CD14-positive monocyte (primary cell): ENCODE measurements around the gene ALKBH6. TPM values are rescaled to one million over a fixed set of nuclear protein-coding genes. Genes with fewer than 3 reads are reported as not detected.

Experiments
- DNase-seq, 3 donors: peaks; one replicate each; pipeline ENCODE4 v3.0.0-alpha.2; 2011 to 2022
- H2AFZ ChIP-seq: 2 replicates; pipeline ENCODE4 v1.6.0; 2012; ENCODE audit warnings: mild to moderate bottlenecking, low read depth, low read length, inconsistent platforms; ENCODE audit not compliant: insufficient read depth, poor library complexity, severe bottlenecking
- H3K27ac ChIP-seq, 2 donors: 1 replicate in 1 of 2; 2 replicates in 1 of 2; pipeline ENCODE4 v1.5.1; 2012 to 2013; ENCODE audit warnings: low read length in 2 of 2, control low read depth in 1 of 2, inconsistent platforms in 1 of 2, low read depth in 1 of 2, mild to moderate bottlenecking in 1 of 2
- H3K27me3 ChIP-seq, 2 donors: one replicate each; pipeline versions ENCODE4 v1.6.0 to v1.6.1; 2011 to 2013; ENCODE audit warnings: low read length in 2 of 2; ENCODE audit not compliant: control insufficient read depth in 2 of 2, insufficient read depth in 2 of 2
- H3K36me3 ChIP-seq, 2 donors: replicated peaks in 1 of 2; 1 replicate in 1 of 2; 2 replicates in 1 of 2; pipeline versions ENCODE4 v1.5.1 to v1.6.1; 2012 to 2013; ENCODE audit warnings: low read length in 2 of 2, control low read depth in 1 of 2, inconsistent platforms in 1 of 2, mild to moderate bottlenecking in 1 of 2; ENCODE audit not compliant: insufficient read depth in 2 of 2, control insufficient read depth in 1 of 2
- H3K4me1 ChIP-seq, 2 donors: 1 replicate in 1 of 2; 2 replicates in 1 of 2; pipeline versions ENCODE4 v1.5.1 to v1.6.1; 2012 to 2013; ENCODE audit warnings: low read length in 2 of 2, control low read depth in 1 of 2, inconsistent platforms in 1 of 2, mild to moderate bottlenecking in 1 of 2, moderate library complexity in 1 of 2; ENCODE audit not compliant: insufficient read depth in 2 of 2, control insufficient read depth in 1 of 2
- H3K4me2 ChIP-seq: replicated peaks from 2 replicates; pipeline ENCODE3; 2012; ENCODE audit warnings: low read length, moderate library complexity, mild to moderate bottlenecking; ENCODE audit not compliant: poor library complexity, severe bottlenecking; ENCODE audit errors: extremely low read depth
- H3K4me3 ChIP-seq, 3 experiments: fragments of 200-600 bp in 1 of 3; sonication (generic) in 1 of 3; replicated peaks in 1 of 3; 1 replicate in 2 of 3; 2 replicates in 1 of 3; pipeline ENCODE4 v1.5.1; 2011 to 2013; ENCODE audit warnings: low read length in 3 of 3, mild to moderate bottlenecking in 3 of 3, control low read depth in 2 of 3, low read depth in 2 of 3, inconsistent platforms in 1 of 3, moderate library complexity in 1 of 3
- H3K79me2 ChIP-seq: 2 replicates; pipeline ENCODE4 v1.6.0; 2012; ENCODE audit warnings: mild to moderate bottlenecking, control low read depth, inconsistent platforms, low read length, moderate library complexity; ENCODE audit not compliant: insufficient read depth
- H3K9ac ChIP-seq: 2 replicates; pipeline ENCODE4 v1.6.0; 2017; ENCODE audit warnings: low read length, mild to moderate bottlenecking; ENCODE audit not compliant: insufficient read depth, poor library complexity, severe bottlenecking
- H3K9me3 ChIP-seq, 2 donors: replicated peaks in 1 of 2; 1 replicate in 1 of 2; 2 replicates in 1 of 2; pipeline versions ENCODE4 v1.5.1 to v1.6.1; 2012 to 2013; ENCODE audit warnings: low read length in 2 of 2, control low read depth in 1 of 2; ENCODE audit not compliant: control insufficient read depth in 1 of 2, insufficient read depth in 1 of 2
- H4K20me1 ChIP-seq: 2 replicates; pipeline ENCODE4 v1.6.0; 2012; ENCODE audit warnings: mild to moderate bottlenecking, low read length, control low read depth, moderate library complexity; ENCODE audit not compliant: insufficient read depth
- H3K27ac Mint-ChIP-seq, 7 donors: one replicate each; pipeline ENCODE4 v1.8.0; 2020; ENCODE audit warnings: mild to moderate bottlenecking in 7 of 7, mixed read lengths in 7 of 7, moderate library complexity in 6 of 7, inconsistent platforms in 2 of 7
- H3K27me3 Mint-ChIP-seq, 3 donors: one replicate each; pipeline ENCODE4 v1.8.0; 2021 to 2022; ENCODE audit warnings: low read depth in 3 of 3, mild to moderate bottlenecking in 3 of 3, mixed read lengths in 3 of 3, moderate library complexity in 3 of 3, inconsistent platforms in 1 of 3
- H3K36me3 Mint-ChIP-seq, 2 donors: one replicate each; pipeline ENCODE4 v1.8.0; 2020; ENCODE audit warnings: mixed read lengths in 2 of 2, inconsistent platforms in 1 of 2, mild to moderate bottlenecking in 1 of 2
- H3K4me1 Mint-ChIP-seq: one replicate; pipeline ENCODE4 v1.8.0; 2020; ENCODE audit warnings: mild to moderate bottlenecking, mixed read lengths
- H3K4me3 Mint-ChIP-seq, 2 donors: one replicate each; pipeline ENCODE4 v1.8.0; 2020; ENCODE audit warnings: mild to moderate bottlenecking in 2 of 2, mixed read lengths in 2 of 2, moderate library complexity in 1 of 2
- H3K9me3 Mint-ChIP-seq, 7 donors: one replicate each; pipeline ENCODE4 v1.8.0; 2020 to 2022; ENCODE audit warnings: mixed read lengths in 7 of 7, mild to moderate bottlenecking in 6 of 7, moderate library complexity in 6 of 7, inconsistent platforms in 2 of 7
- CTCF ChIP-seq: fragments of 200-600 bp; IDR thresholded peaks from one replicate; pipeline ENCODE4 v1.8.0; 2022; ENCODE audit warnings: antibody characterized with exemption, mild to moderate bottlenecking
- WGBS: methylation state at CpG from one replicate; pipeline ENCODE4 v1.1.5; 2013; ENCODE audit warnings: missing lambda C conversion rate; ENCODE audit not compliant: insufficient coverage; 5-methylcytosine and 5-hydroxymethylcytosine counted together
- intact Hi-C, 2 donors: fragments of 100-400 bp; cut with micrococcal nuclease; formaldehyde crosslinking; loops; one replicate each; pipeline versions ENCODE4 v1.15.0 to v1.15.1; 2023
- polyA plus RNA-seq, 3 donors: library from polyadenylated mRNA; depleted of rRNA in 1 of 3; unstranded in 2 of 3; stranded (reverse) in 1 of 3; fragments of 300-500 nt in 2 of 3; fragments of >200 nt in 1 of 3; fragmentation: Illumina TruSeq in 2 of 3; gene quantifications; 1 replicate in 2 of 3; 2 replicates in 1 of 3; pipeline ENCODE4 v1.2.3, GENCODE V29; 2012 to 2021

The ALKBH6 gene
- polyA plus RNA-seq, 3 donors: 13.1 to 29.3 (median 16.1) TPM

- no peaks in the 10 kb centered on the region for H3K36me3 ChIP-seq
- peak overlapping the region; percentile 33 to 76 (median 40) for H3K4me3 ChIP-seq
- intact Hi-C loops: no loop called here
- no peak overlapping the region for H3K27ac ChIP-seq
- H3K36me3 Mint-ChIP-seq: no peaks in the 10 kb centered on the region
- peak overlapping the region; percentile 79 for H3K4me2 ChIP-seq
- peaks cover 11 to 29% (median 25%) of the 10 kb centered on the region in 3 donors for H3K27me3 Mint-ChIP-seq
- peaks cover 0 to 3% of the 10 kb centered on the region in 2 donors for H3K27me3 ChIP-seq
- no peaks in the 10 kb centered on the region for H3K9me3 ChIP-seq
- H3K27ac Mint-ChIP-seq: peak overlapping the region in 1 of 7 donors; percentile 70
- peak overlapping the region; percentile 86 for H2AFZ ChIP-seq
- H3K4me1 Mint-ChIP-seq: peaks cover 17% of the 10 kb centered on the region
- H3K79me2 ChIP-seq: no peaks in the 10 kb centered on the region
- DNase-seq: no peak
- no peaks in the 10 kb centered on the region for H4K20me1 ChIP-seq
- WGBS: 17% methylated on average over 1 of the region's 8 CpGs
- peaks cover 13 to 16% of the 10 kb centered on the region in 2 donors for H3K4me1 ChIP-seq
- peak overlapping the region; percentile 57 for H3K9ac ChIP-seq
- peak overlapping the region; percentile 93 for H3K4me3 Mint-ChIP-seq
- H3K9me3 Mint-ChIP-seq: peaks cover 3 to 11% (median 7%) of the 10 kb centered on the region in 7 donors
- no peak for TF ChIP-seq CTCF
These were observed 26.5 kb downstream of the ALKBH6 start for GRCh38 chr19:35987571-35987896.

GRCh38 chr19:35986664-35987570, 27.1 kb downstream of the ALKBH6 start:
- Histone ChIP-seq H3K9ac (peak overlapping the region; percentile 57), H3K4me2 (peak overlapping the region; percentile 79), H3K9me3 (no peaks in the 10 kb centered on the region), H4K20me1 (no peaks in the 10 kb centered on the region), H3K36me3 (no peaks in the 10 kb centered on the region), H3K27me3 (peaks cover 0 to 3% of the 10 kb centered on the region in 2 donors), H3K27ac (no peak overlapping the region), H3K4me1 (peaks cover 13 to 16% of the 10 kb centered on the region in 2 donors), H3K79me2 (no peaks in the 10 kb centered on the region), H2AFZ (peak overlapping the region; percentile 86), H3K4me3 (peak overlapping the region; percentile 33 to 76 (median 40))
- no peak for TF ChIP-seq CTCF
- intact Hi-C loops: no loop called here
- Mint-ChIP-seq H3K27me3 (peaks cover 15 to 29% (median 26%) of the 10 kb centered on the region in 3 donors), H3K36me3 (no peaks in the 10 kb centered on the region), H3K4me1 (peaks cover 17% of the 10 kb centered on the region), H3K4me3 (peak overlapping the region; percentile 93), H3K9me3 (peaks cover 3 to 11% (median 7%) of the 10 kb centered on the region in 7 donors), H3K27ac (peak overlapping the region in 5 of 7 donors; percentile 2 to 89 (median 77))
- DNase-seq: peak; percentile 39 to 44 (median 41)
- 7% methylated on average over 37 of the region's 54 CpGs for WGBS
